HCT116 (cell line): ENCODE measurements around the gene NENF. TPM values are rescaled to one million over a fixed set of nuclear protein-coding genes. Genes with fewer than 3 reads are reported as not detected.

Experiments used
- ATAC-seq: fragments of 200-7000 bp; cut with Tn5 transposase; 2 replicates; pipeline ENCODE4 v1.9.1; 2020; ENCODE audit warnings: mild to moderate bottlenecking, moderate library complexity
- Bru-seq: library from RNA; stranded (reverse); fragments of 400-500 nt; gene quantifications from one replicate; lab custom pipeline; 2021; lab: Mats Ljungman, UMichigan
- BruChase-seq, 2 experiments: library from RNA; stranded (reverse); fragments of 400-500 nt; gene quantifications; one replicate each; lab custom pipeline; 2021; lab: Mats Ljungman, UMichigan
- BruUV-seq: library from RNA; stranded (reverse); fragments of 400-500 nt; replicated peaks from 2 replicates; lab custom pipeline; 2021; lab: Mats Ljungman, UMichigan
- CTCF ChIA-PET: fragments of 300-600 bp; sonication (Branson Sonifier 250); formaldehyde crosslinking; loops from one replicate; lab custom pipeline; 2021; ENCODE audit warnings: antibody characterized with exemption; lab: Charles Lee
- POLR2A ChIA-PET: fragments of 300-600, 350-600 bp; sonication (Branson Sonifier 250); formaldehyde crosslinking; loops from one replicate; lab custom pipeline; 2021; ENCODE audit warnings: antibody characterized with exemption; lab: Charles Lee
- RAD21 ChIA-PET, 2 experiments: fragments of 300-600 bp; sonication (Branson Sonifier 250); formaldehyde crosslinking; loops; one replicate each; lab custom pipeline; 2023; ENCODE audit warnings: low total read pairs in 2 of 2; ENCODE audit not compliant: uncharacterized antibody in 2 of 2, unreplicated experiment in 2 of 2, low non-redundant PET in 1 of 2; lab: Charles Lee
- DNase-seq: peaks from one replicate; pipeline ENCODE4 v3.0.0-alpha.2; 2010; ENCODE audit warnings: low read depth, low spot score
- H2AFZ ChIP-seq: fragments of 200-600 bp; shearing (Covaris generic), sonication (generic); 2 replicates; pipeline ENCODE4 v1.6.1; 2017; ENCODE audit warnings: low read depth, mixed run types, mixed read lengths, antibody characterized with exemption, low read length; ENCODE audit not compliant: poor library complexity, severe bottlenecking
- H3K27ac ChIP-seq: 2 replicates; pipeline ENCODE4 v1.5.1; 2012; ENCODE audit warnings: low read depth, low read length
- H3K27me3 ChIP-seq: fragments of 200-600 bp; sonication (generic); 2 replicates; pipeline ENCODE4 v1.6.1; 2016; ENCODE audit warnings: mixed run types, low read length, mixed read lengths; ENCODE audit not compliant: insufficient read depth
- H3K36me3 ChIP-seq, 2 experiments: fragments of 200-500 bp in 1 of 2; fragments of 200-600 bp in 1 of 2; sonication (Bioruptor generic) in 1 of 2; sonication (generic) in 1 of 2; 2 replicates each; pipeline versions ENCODE4 v1.5.1 to v1.6.1; 2014 to 2016; ENCODE audit warnings: low read length in 2 of 2, inconsistent platforms in 1 of 2, mixed read lengths in 1 of 2, mixed run types in 1 of 2; ENCODE audit not compliant: insufficient read depth in 2 of 2, control insufficient read depth in 1 of 2
- H3K4me1 ChIP-seq, 2 experiments: fragments of 200-600 bp in 1 of 2; sonication (generic) in 1 of 2; 2 replicates each; pipeline versions ENCODE4 v1.5.1 to v1.6.1; 2012 to 2017; ENCODE audit warnings: low read length in 2 of 2, inconsistent platforms in 1 of 2, mild to moderate bottlenecking in 1 of 2, mixed read lengths in 1 of 2, mixed run types in 1 of 2, moderate library complexity in 1 of 2; ENCODE audit not compliant: insufficient read depth in 2 of 2, control insufficient read depth in 1 of 2
- H3K4me2 ChIP-seq: fragments of 200-600 bp; sonication (generic); 2 replicates; pipeline ENCODE4 v1.6.1; 2017; ENCODE audit warnings: mixed run types, low read length, mixed read lengths
- H3K4me3 ChIP-seq, 2 experiments: fragments of 200-600 bp in 1 of 2; sonication (generic) in 1 of 2; replicated peaks in 1 of 2; 2 replicates each; pipeline ENCODE4 v1.5.1; 2011 to 2016; ENCODE audit warnings: low read length in 2 of 2, control low read depth in 1 of 2, low read depth in 1 of 2, mild to moderate bottlenecking in 1 of 2, mixed read lengths in 1 of 2, mixed run types in 1 of 2
- H3K79me2 ChIP-seq: fragments of 200-600 bp; sonication (generic); 2 replicates; pipeline ENCODE4 v1.6.1; 2017; ENCODE audit warnings: mild to moderate bottlenecking, mixed run types, low read length, moderate library complexity, mixed read lengths; ENCODE audit not compliant: insufficient read depth
- H3K9ac ChIP-seq: fragments of 200-600 bp; sonication (generic); 2 replicates; pipeline ENCODE4 v1.6.1; 2016; ENCODE audit warnings: low read length, mixed read lengths
- H3K9me2 ChIP-seq: fragments of 200-600 bp; sonication (generic), shearing (Covaris generic); 2 replicates; pipeline ENCODE4 v1.6.1; 2017; ENCODE audit warnings: mixed run types, mild to moderate bottlenecking, moderate library complexity; ENCODE audit not compliant: insufficient read depth
- H3K9me3 ChIP-seq, 2 experiments: fragments of 200-500 bp in 1 of 2; fragments of 200-600 bp in 1 of 2; sonication (Bioruptor generic) in 1 of 2; sonication (generic) in 1 of 2; 2 replicates each; pipeline ENCODE4 v1.6.1; 2014 to 2017; ENCODE audit warnings: low read length in 2 of 2, mixed read lengths in 2 of 2, inconsistent platforms in 1 of 2, low read depth in 1 of 2, mild to moderate bottlenecking in 1 of 2, mixed run types in 1 of 2, moderate library complexity in 1 of 2; ENCODE audit not compliant: control insufficient read depth in 1 of 2, insufficient read depth in 1 of 2
- H4K20me1 ChIP-seq: fragments of 200-600 bp; sonication (generic), shearing (Covaris generic); 2 replicates; pipeline ENCODE4 v1.6.1; 2017; ENCODE audit warnings: mixed run types, mild to moderate bottlenecking, moderate library complexity; ENCODE audit not compliant: insufficient read depth
- EGR1 ChIP-seq: IDR thresholded peaks from 2 replicates; pipeline ENCODE4 v1.6.1; 2012; ENCODE audit warnings: low read depth
- FOSL1 ChIP-seq: IDR thresholded peaks from 2 replicates; pipeline ENCODE4 v1.6.1; 2012; ENCODE audit warnings: low read depth
- POLR2A ChIP-seq: IDR thresholded peaks from 2 replicates; pipeline ENCODE4 v1.7.0; 2011; ENCODE audit warnings: borderline replicate concordance; ENCODE audit not compliant: insufficient read depth, insufficient read length; ENCODE audit errors: extremely low read depth
- POLR2AphosphoS5 ChIP-seq: IDR thresholded peaks from 2 replicates; pipeline ENCODE4 v1.6.1; 2011; ENCODE audit warnings: mild to moderate bottlenecking, low read depth, low read length, moderate library complexity
- SIN3A ChIP-seq: IDR thresholded peaks from 2 replicates; pipeline ENCODE4 v1.6.1; 2012; ENCODE audit warnings: low read depth
- SP1 ChIP-seq: IDR thresholded peaks from 2 replicates; pipeline ENCODE4 v1.6.1; 2012; ENCODE audit warnings: low read depth
- YY1 ChIP-seq: IDR thresholded peaks from 2 replicates; pipeline ENCODE4 v1.6.1; 2011; ENCODE audit warnings: low read length, low read depth, moderate library complexity, mild to moderate bottlenecking; ENCODE audit not compliant: insufficient replicate concordance; ENCODE audit errors: extremely low read depth
- ZFX ChIP-seq: fragments of 450-650 bp; IDR thresholded peaks from 2 replicates; pipeline ENCODE4 v1.6.1; 2017
- intact Hi-C: fragments of 100-400 bp; cut with micrococcal nuclease; formaldehyde crosslinking; loops from 2 replicates; pipeline ENCODE4 v1.10.0; 2022
- long read RNA-seq: library from polyadenylated mRNA; unstranded; transcript quantifications from one replicate; pipeline ENCODE4 v2.0.0, GENCODE V29; 2021; ENCODE audit not compliant: unreplicated experiment
- polyA plus RNA-seq: library from polyadenylated mRNA; unstranded; fragments of >200 nt; gene quantifications from 2 replicates; pipeline ENCODE4 v1.2.1, GENCODE V29; 2012; ENCODE audit warnings: missing spikeins
- total RNA-seq: library from RNA; stranded (reverse); gene quantifications from one replicate; pipeline ENCODE4 v1.2.1, GENCODE V29; 2021; ENCODE audit not compliant: unreplicated experiment
- TF ChIP-seq, protein P1 (sequence below): IDR thresholded peaks from 2 replicates; pipeline ENCODE4 v1.6.1; 2012
- TF ChIP-seq, protein P2 (sequence below), 3 experiments: fragments of 200-600 bp in 1 of 3; sonication (generic) in 1 of 3; IDR thresholded peaks in 2 of 3; conservative IDR thresholded peaks in 1 of 3; 2 replicates each; pipeline ENCODE4 v1.5.1; 2012 to 2017; ENCODE audit warnings: low read depth in 2 of 3, low read length in 2 of 3, antibody characterized with exemption in 1 of 3, borderline replicate concordance in 1 of 3, control low read depth in 1 of 3, mild to moderate bottlenecking in 1 of 3, mixed read lengths in 1 of 3, mixed run types in 1 of 3, moderate library complexity in 1 of 3; ENCODE audit not compliant: insufficient read depth in 1 of 3

The NENF gene
- total RNA-seq (78.4 TPM), Bru-seq, nascent RNA (percentile 63 among the genes with signal in this experiment), BruChase-seq, experiment 1, labeled RNA remaining after a 6-hour chase (percentile 58 among the genes with signal in this experiment), BruChase-seq, experiment 2, labeled RNA remaining after a 2-hour chase (percentile 60 among the genes with signal in this experiment)
- 97.2 and 107 TPM in 2 replicates for polyA plus RNA-seq
- long read RNA-seq, transcript NENF-201 (4 exons, 949 nt) = major isoform, 62 of 76 reads
- long read RNA-seq, partial matches to known transcripts = 7 of 76 reads
- long read RNA-seq, other reads (novel, unspliced or antisense) = 3 of 76 reads

DNA sequence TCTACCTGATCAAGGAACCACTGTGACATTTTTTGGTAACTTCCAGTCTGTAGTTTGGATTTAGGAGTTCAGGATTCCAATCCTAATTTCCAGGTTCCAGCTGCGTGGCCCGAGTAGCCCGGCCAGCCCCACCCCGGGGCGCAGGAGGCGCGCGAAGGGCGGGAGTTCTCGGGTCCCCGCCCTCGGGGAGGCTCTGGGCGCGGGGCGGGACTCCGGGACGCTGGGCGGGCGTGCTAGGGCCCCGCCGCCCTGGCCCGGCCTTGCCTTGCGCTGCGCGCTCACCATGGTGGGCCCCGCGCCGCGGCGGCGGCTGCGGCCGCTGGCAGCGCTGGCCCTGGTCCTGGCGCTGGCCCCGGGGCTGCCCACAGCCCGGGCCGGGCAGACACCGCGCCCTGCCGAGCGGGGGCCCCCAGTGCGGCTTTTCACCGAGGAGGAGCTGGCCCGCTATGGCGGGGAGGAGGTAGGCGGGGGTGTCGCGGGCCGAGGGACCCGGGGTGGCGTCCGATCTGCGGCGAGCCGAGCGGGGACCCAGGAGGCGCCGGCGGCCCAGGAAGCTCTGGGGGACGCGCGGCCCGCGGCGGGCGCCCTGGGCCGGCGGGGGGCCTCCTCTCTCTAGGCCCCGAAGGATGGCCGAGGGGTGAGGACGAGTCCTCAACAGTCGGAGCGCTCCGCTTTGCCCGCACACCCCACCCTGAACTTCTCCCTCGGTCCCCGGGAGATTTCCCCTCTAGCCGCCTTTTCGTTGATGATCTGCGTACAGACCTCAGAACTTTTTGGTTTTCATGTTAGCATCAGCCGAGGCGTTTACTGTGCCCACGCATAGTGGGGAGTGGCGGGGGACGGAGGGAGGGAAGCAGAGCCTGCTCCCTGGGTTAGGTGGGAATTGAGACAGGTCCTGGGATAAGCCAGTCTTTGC, at the start of gene NENF:
TSS of gene NENF (plus strand) at position 260 of the 916 bp plus-strand sequence. CDS start at position 284, 24 bp downstream.
- Histone ChIP-seq H3K9me3 (no peaks in the 10 kb centered on the region), H3K4me3 (peak within 1 kb of the TSS; percentile 48 to 83), H2AFZ (peak within 1 kb of the TSS; percentile 97), H3K4me2 (peak within 1 kb of the TSS; percentile 93), H3K4me1 (peaks cover 12 to 37% of the 10 kb centered on the region in 2 experiments; a peak in 3 of 4 replicates), H3K27me3 (no peaks in the 10 kb centered on the region), H3K9ac (peak within 1 kb of the TSS; percentile 77), H3K79me2 (peaks cover 41% of the 10 kb centered on the region), H3K36me3 (no peaks in the 10 kb centered on the region), H4K20me1 (no peaks in the 10 kb centered on the region), H3K9me2 (no peaks in the 10 kb centered on the region), H3K27ac (peak within 1 kb of the TSS; percentile 66)
- BruUV-seq = no TSS peak
- ChIA-PET RAD21 (no interaction called here), CTCF (interaction anchor here (1.7 kb wide), 1 partner anchor 23 kb away, joined by 7 read pairs; no protein-coding TSS in a partner anchor), POLR2A (no interaction called here)
- TF ChIP-seq ZFX = peak; percentile 94
- TF ChIP-seq SP1 = 0 out of 2 replicates have a peak, but pooled peaks have one; percentile 31
- no peak for TF ChIP-seq FOSL1
- peak; percentile 87 for TF ChIP-seq POLR2A
- TF ChIP-seq SIN3A = peak; percentile 50; the same call in 1 of the 2 replicates
- TF ChIP-seq, protein P1, sequence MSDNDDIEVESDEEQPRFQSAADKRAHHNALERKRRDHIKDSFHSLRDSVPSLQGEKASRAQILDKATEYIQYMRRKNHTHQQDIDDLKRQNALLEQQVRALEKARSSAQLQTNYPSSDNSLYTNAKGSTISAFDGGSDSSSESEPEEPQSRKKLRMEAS = peak; percentile 47; the same call in 1 of the 2 replicates
- TF ChIP-seq YY1 = peak; percentile 48
- peak; percentile 57 for TF ChIP-seq EGR1
- peak; percentile 95 for TF ChIP-seq POLR2AphosphoS5
- TF ChIP-seq, protein P2, sequence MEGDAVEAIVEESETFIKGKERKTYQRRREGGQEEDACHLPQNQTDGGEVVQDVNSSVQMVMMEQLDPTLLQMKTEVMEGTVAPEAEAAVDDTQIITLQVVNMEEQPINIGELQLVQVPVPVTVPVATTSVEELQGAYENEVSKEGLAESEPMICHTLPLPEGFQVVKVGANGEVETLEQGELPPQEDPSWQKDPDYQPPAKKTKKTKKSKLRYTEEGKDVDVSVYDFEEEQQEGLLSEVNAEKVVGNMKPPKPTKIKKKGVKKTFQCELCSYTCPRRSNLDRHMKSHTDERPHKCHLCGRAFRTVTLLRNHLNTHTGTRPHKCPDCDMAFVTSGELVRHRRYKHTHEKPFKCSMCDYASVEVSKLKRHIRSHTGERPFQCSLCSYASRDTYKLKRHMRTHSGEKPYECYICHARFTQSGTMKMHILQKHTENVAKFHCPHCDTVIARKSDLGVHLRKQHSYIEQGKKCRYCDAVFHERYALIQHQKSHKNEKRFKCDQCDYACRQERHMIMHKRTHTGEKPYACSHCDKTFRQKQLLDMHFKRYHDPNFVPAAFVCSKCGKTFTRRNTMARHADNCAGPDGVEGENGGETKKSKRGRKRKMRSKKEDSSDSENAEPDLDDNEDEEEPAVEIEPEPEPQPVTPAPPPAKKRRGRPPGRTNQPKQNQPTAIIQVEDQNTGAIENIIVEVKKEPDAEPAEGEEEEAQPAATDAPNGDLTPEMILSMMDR (IDR thresholded peaks at IDR 0.05 in 2 of 3, conservative IDR thresholded peaks at IDR 0.05 in 1 of 3; ENCODE audit: borderline replicate concordance in 1 of 3, insufficient read depth in 1 of 3, low read depth in 2 of 3, low read length in 2 of 3) = no peak
- ATAC-seq (peak; percentile 99), DNase-seq (peak; percentile 48)
- intact Hi-C loops = no loop called here
